Mesenchymal stem cell (in vitro differentiated cells and primary cell): ENCODE data around the gene TBC1D22A.

Source experiments
- DNase-seq: peaks from one replicate; pipeline ENCODE4 v3.0.0-alpha.2; 2013
- H2AFZ ChIP-seq: one replicate; pipeline ENCODE4 v1.6.1; 2013; ENCODE audit warnings: low read depth, mild to moderate bottlenecking, control low read depth, inconsistent platforms, low read length, moderate library complexity
- H2AK5ac ChIP-seq: 2 replicates; pipeline ENCODE4 v1.6.1; 2013; ENCODE audit warnings: low read length, moderate library complexity, mild to moderate bottlenecking, inconsistent platforms; ENCODE audit not compliant: severe bottlenecking
- H2BK120ac ChIP-seq: one replicate; pipeline ENCODE4 v1.6.1; 2013; ENCODE audit warnings: low read depth, mild to moderate bottlenecking, inconsistent platforms, low read length, moderate library complexity
- H2BK12ac ChIP-seq, 2 experiments: one replicate each; pipeline ENCODE4 v1.6.1; 2013; ENCODE audit warnings: inconsistent platforms in 2 of 2, low read length in 2 of 2, mild to moderate bottlenecking in 2 of 2, moderate library complexity in 2 of 2, control low read depth in 1 of 2
- H2BK15ac ChIP-seq: one replicate; pipeline ENCODE4 v1.6.1; 2013; ENCODE audit warnings: mild to moderate bottlenecking, low read depth, inconsistent platforms; ENCODE audit not compliant: poor library complexity, severe bottlenecking
- H2BK5ac ChIP-seq: 2 replicates; pipeline ENCODE4 v1.6.1; 2013; ENCODE audit warnings: low read depth, mild to moderate bottlenecking, low read length, control low read depth, inconsistent platforms; ENCODE audit not compliant: poor library complexity, severe bottlenecking
- H3K14ac ChIP-seq, 2 experiments: one replicate each; pipeline ENCODE4 v1.6.1; 2013; ENCODE audit warnings: inconsistent platforms in 2 of 2, low read length in 2 of 2, control low read depth in 1 of 2, mild to moderate bottlenecking in 1 of 2, moderate library complexity in 1 of 2
- H3K18ac ChIP-seq, 2 experiments: one replicate each; pipeline ENCODE4 v1.6.1; 2013; ENCODE audit warnings: inconsistent platforms in 2 of 2, low read length in 2 of 2, control low read depth in 1 of 2, low read depth in 1 of 2, mild to moderate bottlenecking in 1 of 2
- H3K23ac ChIP-seq, 2 experiments: one replicate each; pipeline ENCODE4 v1.6.1; 2013; ENCODE audit warnings: inconsistent platforms in 2 of 2, low read length in 2 of 2, mild to moderate bottlenecking in 2 of 2, moderate library complexity in 2 of 2, control low read depth in 1 of 2
- H3K27ac ChIP-seq: 2 replicates; pipeline ENCODE4 v1.5.1; 2013; ENCODE audit warnings: mild to moderate bottlenecking, moderate library complexity, low read length, control low read depth, inconsistent platforms; ENCODE audit not compliant: poor library complexity, severe bottlenecking
- H3K27me3 ChIP-seq, 2 experiments: 2 replicates each; pipeline versions ENCODE4 v1.6.1 to v1.7.0; 2013; ENCODE audit warnings: low read length in 2 of 2, mild to moderate bottlenecking in 2 of 2, moderate library complexity in 2 of 2, control low read depth in 1 of 2, inconsistent platforms in 1 of 2; ENCODE audit not compliant: control insufficient read depth in 1 of 2, insufficient read depth in 1 of 2
- H3K36me3 ChIP-seq, 2 experiments: 2 replicates each; pipeline versions ENCODE4 v1.6.1 to v1.7.0; 2013; ENCODE audit warnings: low read length in 2 of 2, control low read depth in 1 of 2, inconsistent platforms in 1 of 2, low read depth in 1 of 2, mild to moderate bottlenecking in 1 of 2; ENCODE audit not compliant: insufficient read depth in 2 of 2, control insufficient read depth in 1 of 2
- H3K4ac ChIP-seq, 2 experiments: one replicate each; pipeline ENCODE4 v1.6.1; 2013; ENCODE audit warnings: inconsistent platforms in 2 of 2, low read length in 2 of 2, mild to moderate bottlenecking in 2 of 2, moderate library complexity in 2 of 2, control low read depth in 1 of 2, low read depth in 1 of 2
- H3K4me1 ChIP-seq: 2 replicates; pipeline ENCODE4 v1.6.1; 2013; ENCODE audit warnings: low read depth, low read length, control low read depth; ENCODE audit not compliant: control insufficient read depth, insufficient read depth
- H3K4me2 ChIP-seq: 2 replicates; pipeline ENCODE4 v1.6.1; 2013; ENCODE audit warnings: low read length, mild to moderate bottlenecking, inconsistent platforms; ENCODE audit not compliant: poor library complexity, severe bottlenecking
- H3K4me3 ChIP-seq, 2 experiments: 2 replicates each; pipeline versions ENCODE4 v1.5.1 to v1.7.0; 2013; ENCODE audit warnings: low read length in 2 of 2, mild to moderate bottlenecking in 2 of 2, control low read depth in 1 of 2, low read depth in 1 of 2; ENCODE audit not compliant: insufficient read depth in 1 of 2
- H3K79me1 ChIP-seq: replicated peaks from 2 replicates; pipeline ENCODE4 v1.6.1; 2013; ENCODE audit warnings: mild to moderate bottlenecking, control low read depth, low read length, inconsistent platforms; ENCODE audit not compliant: poor library complexity, severe bottlenecking
- H3K9ac ChIP-seq: 2 replicates; pipeline ENCODE4 v1.7.0; 2013; ENCODE audit warnings: mild to moderate bottlenecking, low read length, moderate library complexity
- H3K9me3 ChIP-seq: 2 replicates; pipeline ENCODE4 v1.7.0; 2013; ENCODE audit warnings: mild to moderate bottlenecking, low read length; ENCODE audit not compliant: control insufficient read depth
- H4K8ac ChIP-seq: one replicate; pipeline ENCODE4 v1.6.1; 2013; ENCODE audit warnings: inconsistent platforms, mild to moderate bottlenecking, low read length, moderate library complexity
- H4K91ac ChIP-seq: one replicate; pipeline ENCODE4 v1.6.1; 2013; ENCODE audit warnings: mild to moderate bottlenecking, low read length, inconsistent platforms
- WGBS: methylation state at CpG from one replicate; pipeline ENCODE4 v1.1.7; 2013; ENCODE audit warnings: mixed read lengths; 5-methylcytosine and 5-hydroxymethylcytosine counted together

Gene TBC1D22A

DNA sequence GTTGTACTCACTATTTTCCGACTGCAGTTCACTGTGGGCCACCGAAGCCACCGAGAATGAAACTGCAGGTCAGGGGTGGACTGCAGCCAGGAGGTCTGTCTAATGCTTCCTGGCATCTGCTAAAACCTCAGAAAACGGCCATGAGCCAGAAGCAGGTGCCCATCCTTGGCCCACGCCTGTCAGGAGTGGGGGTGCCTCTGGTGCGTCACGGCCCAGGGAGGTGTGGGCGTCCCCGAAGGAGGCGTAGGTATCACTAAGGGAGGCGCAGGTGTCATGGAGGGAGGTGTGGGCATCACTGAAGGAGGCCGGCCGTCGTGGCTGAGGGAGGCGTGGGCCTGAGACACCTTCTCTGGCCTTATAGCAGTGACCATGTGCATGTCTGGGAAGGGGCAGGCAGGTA, 456.2 kb downstream of the TBC1D22A start:
- Histone ChIP-seq H3K9me3 (no peaks in the 10 kb centered on the region), H3K4me3 (no peak overlapping the region), H2BK120ac (no peak overlapping the region), H3K4me1 (no peaks in the 10 kb centered on the region), H3K18ac (no peak overlapping the region), H4K8ac (no peak overlapping the region), H2BK15ac (no peak overlapping the region), H3K14ac (no peak overlapping the region), H3K4me2 (no peak overlapping the region), H3K79me1 (no peaks in the 10 kb centered on the region), H2BK5ac (no peak overlapping the region), H4K91ac (no peak overlapping the region), H3K36me3 (no peaks in the 10 kb centered on the region), H3K27ac (no peak overlapping the region), H2BK12ac (no peak overlapping the region), H3K9ac (no peak overlapping the region), H3K23ac (no peak overlapping the region), H3K4ac (no peak overlapping the region), H2AFZ (no peak overlapping the region), H3K27me3 (peaks cover 0 to 31% of the 10 kb centered on the region in 2 experiments), H2AK5ac (no peak overlapping the region)
- no peak for DNase-seq
- WGBS, result 89% methylated on average over 15 of the region's 15 CpGs

DNA sequence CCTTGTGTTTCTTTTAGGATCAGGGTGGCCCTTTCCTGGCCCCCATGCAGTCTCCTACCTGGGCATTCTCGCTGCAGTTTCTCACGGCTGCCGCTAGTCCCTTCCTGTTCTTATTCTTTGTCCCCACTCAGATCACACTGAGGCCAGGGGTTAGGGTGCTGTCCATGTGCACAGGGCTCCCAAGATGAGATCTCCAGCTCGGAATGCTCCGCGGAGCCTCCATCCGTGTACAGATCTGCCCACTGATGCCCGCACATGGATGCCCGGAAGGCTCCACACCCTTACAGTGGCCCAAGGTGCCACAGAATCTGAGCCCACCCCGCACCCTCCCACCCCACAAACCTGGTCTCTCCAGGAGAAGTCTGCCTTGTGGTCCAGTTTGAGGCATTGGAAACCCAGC, 457.3 kb downstream of the TBC1D22A start:
- 82% methylated on average over 10 of the region's 10 CpGs for WGBS
- no peak overlapping the region for H3K4me2 ChIP-seq
- no peak overlapping the region for H3K23ac ChIP-seq
- H2BK12ac ChIP-seq, result no peak overlapping the region
- no peak overlapping the region for H2BK120ac ChIP-seq
- no peak for DNase-seq
- H3K9ac ChIP-seq, result no peak overlapping the region
- H3K27me3 ChIP-seq, result peaks cover 0 to 22% of the 10 kb centered on the region in 2 experiments
- H3K4me3 ChIP-seq, result no peak overlapping the region
- H4K91ac ChIP-seq, result no peak overlapping the region
- no peak overlapping the region for H3K14ac ChIP-seq
- H2AK5ac ChIP-seq, result no peak overlapping the region
- no peak overlapping the region for H3K27ac ChIP-seq
- H3K9me3 ChIP-seq, result no peaks in the 10 kb centered on the region
- H4K8ac ChIP-seq, result no peak overlapping the region
- no peak overlapping the region for H3K18ac ChIP-seq
- no peak overlapping the region for H2BK5ac ChIP-seq
- H3K4me1 ChIP-seq, result no peaks in the 10 kb centered on the region
- H2AFZ ChIP-seq, result no peak overlapping the region
- no peaks in the 10 kb centered on the region for H3K36me3 ChIP-seq
- no peak overlapping the region for H2BK15ac ChIP-seq
- no peaks in the 10 kb centered on the region for H3K79me1 ChIP-seq
- no peak overlapping the region for H3K4ac ChIP-seq

DNA sequence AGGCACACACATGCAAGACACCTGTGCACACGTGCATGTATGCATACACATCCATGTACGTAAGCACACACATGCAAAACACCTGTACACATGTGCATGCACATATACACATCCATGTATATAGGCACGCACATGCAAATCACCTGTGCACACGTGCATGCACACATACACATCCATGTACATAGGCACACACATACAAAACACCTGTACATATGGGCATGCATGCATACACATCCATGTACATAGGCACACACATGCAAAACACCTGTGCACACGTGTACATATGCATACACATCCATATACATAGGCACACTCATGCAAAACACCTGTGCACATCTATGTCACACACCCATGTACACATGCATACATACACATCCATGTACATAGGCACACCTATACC, 458.3 kb downstream of the TBC1D22A start:
- H3K18ac ChIP-seq, result no peak overlapping the region
- H4K91ac ChIP-seq, result no peak overlapping the region
- H3K4me3 ChIP-seq, result no peak overlapping the region
- no peak overlapping the region for H2BK12ac ChIP-seq
- no peaks in the 10 kb centered on the region for H3K79me1 ChIP-seq
- H3K4ac ChIP-seq, result no peak overlapping the region
- H3K27me3 ChIP-seq, result peaks cover 0 to 21% of the 10 kb centered on the region in 2 experiments
- H3K14ac ChIP-seq, result no peak overlapping the region
- H2BK5ac ChIP-seq, result no peak overlapping the region
- H3K4me2 ChIP-seq, result no peak overlapping the region
- no peak overlapping the region for H4K8ac ChIP-seq
- no peak for DNase-seq
- H3K9me3 ChIP-seq, result no peaks in the 10 kb centered on the region
- WGBS, result 51% methylated on average over 5 of the region's 5 CpGs
- no peaks in the 10 kb centered on the region for H3K36me3 ChIP-seq
- H3K9ac ChIP-seq, result no peak overlapping the region
- no peak overlapping the region for H3K27ac ChIP-seq
- H2AK5ac ChIP-seq, result no peak overlapping the region
- no peaks in the 10 kb centered on the region for H3K4me1 ChIP-seq
- no peak overlapping the region for H2BK120ac ChIP-seq
- H2AFZ ChIP-seq, result no peak overlapping the region
- H3K23ac ChIP-seq, result no peak overlapping the region
- H2BK15ac ChIP-seq, result no peak overlapping the region

DNA sequence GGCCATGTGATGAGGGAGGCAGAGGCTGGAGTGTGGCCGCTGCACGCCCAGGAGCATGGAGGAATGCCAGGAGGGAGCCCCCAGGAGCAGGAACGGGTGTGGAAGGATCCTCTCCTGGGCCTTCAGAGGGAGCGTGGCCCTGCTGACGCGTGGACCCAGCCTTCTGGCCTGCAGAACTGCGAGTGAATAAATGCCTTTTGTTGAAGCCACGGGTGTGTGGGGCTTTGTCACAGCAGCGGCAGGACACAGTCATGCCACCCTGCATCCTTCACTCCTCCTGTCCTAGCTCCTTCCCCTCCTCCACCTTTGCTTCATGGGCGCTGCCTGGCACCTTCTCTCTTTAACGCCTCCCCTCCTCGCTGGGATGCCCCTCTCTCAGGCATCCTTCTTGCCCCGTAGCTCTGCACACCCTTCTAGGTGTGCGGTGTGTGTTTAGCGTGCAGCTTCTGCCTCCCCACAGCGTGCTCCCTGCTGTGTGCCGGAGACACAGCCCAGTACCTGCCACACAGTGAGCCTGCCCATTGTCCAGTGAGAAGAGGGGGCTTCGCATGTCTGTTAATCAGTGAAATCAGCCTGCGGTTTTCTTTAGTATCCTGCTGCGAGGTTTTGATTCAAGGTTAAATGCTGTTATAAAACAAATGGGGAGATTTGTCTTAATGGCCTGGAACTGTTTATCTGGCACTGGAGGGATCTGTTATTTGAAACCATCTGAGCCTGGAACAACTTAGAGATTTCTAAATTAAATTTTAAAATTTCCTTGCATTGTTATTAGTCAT, 459.6 kb downstream of the TBC1D22A start:
- Histone ChIP-seq H2BK120ac (no peak overlapping the region), H2AFZ (no peak overlapping the region), H3K4ac (no peak overlapping the region), H3K27me3 (peaks cover 0 to 21% of the 10 kb centered on the region in 2 experiments), H2BK15ac (no peak overlapping the region), H3K79me1 (no peaks in the 10 kb centered on the region), H2BK5ac (no peak overlapping the region), H4K91ac (no peak overlapping the region), H2BK12ac (no peak overlapping the region), H3K4me3 (no peak overlapping the region), H3K4me2 (no peak overlapping the region), H3K23ac (no peak overlapping the region), H3K14ac (no peak overlapping the region), H3K4me1 (no peaks in the 10 kb centered on the region), H3K27ac (no peak overlapping the region), H3K9me3 (no peaks in the 10 kb centered on the region), H2AK5ac (no peak overlapping the region), H3K9ac (no peak overlapping the region), H3K18ac (no peak overlapping the region), H3K36me3 (no peaks in the 10 kb centered on the region), H4K8ac (no peak overlapping the region)
- no peak for DNase-seq
- 73% methylated on average over 20 of the region's 20 CpGs for WGBS
